Breast epithelium (tissue), 3 donors: ENCODE results near the gene ZNF3.

ENCODE experiments used
- POLR2A ChIP-seq: fragments of 450-650 bp; IDR thresholded peaks from one replicate; pipeline ENCODE4 v1.6.1; 2016; ENCODE audit warnings: antibody characterized with exemption, mild to moderate bottlenecking, moderate library complexity
- TF ChIP-seq, protein P1 (sequence below), 3 donors: fragments of 450-650 bp; IDR thresholded peaks; one replicate each; pipeline ENCODE4 v1.5.1; 2016 to 2017; ENCODE audit warnings: antibody characterized with exemption in 3 of 3, mild to moderate bottlenecking in 3 of 3, moderate library complexity in 3 of 3

DNA sequence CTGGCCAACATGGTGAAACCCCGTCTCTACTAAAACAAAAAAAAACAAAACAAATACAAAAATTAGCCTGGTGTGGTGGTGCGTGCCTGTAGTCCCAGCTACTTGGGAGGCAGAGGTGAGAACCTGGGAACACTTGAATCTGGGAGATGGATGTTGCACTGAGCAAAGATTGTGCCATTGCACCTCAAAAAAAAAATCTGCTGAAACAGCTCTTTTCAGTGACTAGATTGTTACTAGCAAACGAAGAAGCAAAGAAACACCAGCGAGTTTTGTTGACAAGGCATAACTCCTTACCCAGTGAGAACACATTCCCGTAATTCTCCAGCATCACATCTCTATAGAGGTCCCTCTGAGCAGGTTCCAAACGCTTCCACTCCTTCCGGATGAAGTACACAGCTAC is 6.7 kb downstream of the ZNF3 start:
- TF ChIP-seq, protein P1, sequence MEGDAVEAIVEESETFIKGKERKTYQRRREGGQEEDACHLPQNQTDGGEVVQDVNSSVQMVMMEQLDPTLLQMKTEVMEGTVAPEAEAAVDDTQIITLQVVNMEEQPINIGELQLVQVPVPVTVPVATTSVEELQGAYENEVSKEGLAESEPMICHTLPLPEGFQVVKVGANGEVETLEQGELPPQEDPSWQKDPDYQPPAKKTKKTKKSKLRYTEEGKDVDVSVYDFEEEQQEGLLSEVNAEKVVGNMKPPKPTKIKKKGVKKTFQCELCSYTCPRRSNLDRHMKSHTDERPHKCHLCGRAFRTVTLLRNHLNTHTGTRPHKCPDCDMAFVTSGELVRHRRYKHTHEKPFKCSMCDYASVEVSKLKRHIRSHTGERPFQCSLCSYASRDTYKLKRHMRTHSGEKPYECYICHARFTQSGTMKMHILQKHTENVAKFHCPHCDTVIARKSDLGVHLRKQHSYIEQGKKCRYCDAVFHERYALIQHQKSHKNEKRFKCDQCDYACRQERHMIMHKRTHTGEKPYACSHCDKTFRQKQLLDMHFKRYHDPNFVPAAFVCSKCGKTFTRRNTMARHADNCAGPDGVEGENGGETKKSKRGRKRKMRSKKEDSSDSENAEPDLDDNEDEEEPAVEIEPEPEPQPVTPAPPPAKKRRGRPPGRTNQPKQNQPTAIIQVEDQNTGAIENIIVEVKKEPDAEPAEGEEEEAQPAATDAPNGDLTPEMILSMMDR (IDR thresholded peaks at IDR 0.05): no peak
- TF ChIP-seq POLR2A: no peak
